Panc1 (cell line): ENCODE measurements around the gene CYBRD1. TPM values are rescaled to one million over a fixed set of nuclear protein-coding genes. Genes with fewer than 3 reads are reported as not detected.
A peak's percentile ranks its signal among the peaks of the same experiment; 100 is the strongest.

ENCODE experiments used
- ATAC-seq: fragments of 200-7000 bp; cut with Tn5 transposase; 2 replicates; pipeline ENCODE4 v1.9.1; 2020; ENCODE audit warnings: mild to moderate bottlenecking, moderate library complexity
- BruUV-seq: library from RNA; stranded (reverse); fragments of 400-500 nt; replicated peaks from 2 replicates; lab custom pipeline; 2021; lab: Mats Ljungman, UMichigan
- CTCF ChIA-PET: fragments of 300-600 bp; sonication (Branson Sonifier 250); formaldehyde crosslinking; loops from one replicate; lab custom pipeline; 2022; ENCODE audit warnings: antibody characterized with exemption; lab: Charles Lee
- POLR2A ChIA-PET: fragments of 300-600 bp; sonication (Branson Sonifier 250); formaldehyde crosslinking; loops from one replicate; lab custom pipeline; 2022; ENCODE audit warnings: antibody characterized with exemption; lab: Charles Lee
- DNase-seq: peaks from one replicate; pipeline ENCODE4 v3.0.0-alpha.2; 2010; ENCODE audit warnings: low read depth, low spot score
- H3K27ac ChIP-seq: 2 replicates; pipeline ENCODE4 v1.5.1; 2011; ENCODE audit warnings: mild to moderate bottlenecking, low read length, inconsistent platforms
- H3K27me3 ChIP-seq: fragments of 200-500 bp; sonication (Bioruptor generic); 2 replicates; pipeline ENCODE4 v1.6.0; 2014; ENCODE audit warnings: low read length, inconsistent platforms; ENCODE audit not compliant: control insufficient read depth, insufficient read depth
- H3K36me3 ChIP-seq: fragments of 200-500 bp; sonication (Bioruptor generic); 2 replicates; pipeline ENCODE4 v1.5.1; 2014; ENCODE audit warnings: inconsistent platforms, mild to moderate bottlenecking, low read length, moderate library complexity; ENCODE audit not compliant: control insufficient read depth, insufficient read depth
- H3K4me1 ChIP-seq: 2 replicates; pipeline ENCODE4 v1.5.1; 2011; ENCODE audit warnings: inconsistent platforms, mild to moderate bottlenecking, low read length, moderate library complexity; ENCODE audit not compliant: control insufficient read depth, insufficient read depth
- H3K4me3 ChIP-seq, 2 experiments: 2 replicates each; pipeline ENCODE4 v1.5.1; 2011 to 2012; ENCODE audit warnings: low read depth in 2 of 2, low read length in 2 of 2, mild to moderate bottlenecking in 2 of 2, inconsistent platforms in 1 of 2, moderate library complexity in 1 of 2
- H3K9me3 ChIP-seq: fragments of 200-500 bp; sonication (Bioruptor generic); 2 replicates; pipeline ENCODE4 v1.5.1; 2014; ENCODE audit warnings: low read depth, mild to moderate bottlenecking, inconsistent platforms, low read length, moderate library complexity; ENCODE audit not compliant: control insufficient read depth, insufficient read depth
- POLR2AphosphoS5 ChIP-seq: IDR thresholded peaks from 2 replicates; pipeline ENCODE4 v1.6.1; 2012; ENCODE audit warnings: mild to moderate bottlenecking, low read depth, low read length, moderate library complexity
- REST ChIP-seq, 2 experiments: IDR thresholded peaks; 2 replicates each; pipeline ENCODE4 v1.6.1; 2011 to 2012; ENCODE audit warnings: low read depth in 2 of 2, control low read depth in 1 of 2, low read length in 1 of 2, mild to moderate bottlenecking in 1 of 2, moderate library complexity in 1 of 2; ENCODE audit not compliant: insufficient read depth in 1 of 2
- SIN3A ChIP-seq: IDR thresholded peaks from 2 replicates; pipeline ENCODE4 v1.6.1; 2012; ENCODE audit warnings: low read depth, mild to moderate bottlenecking, low read length, moderate library complexity, borderline replicate concordance; ENCODE audit not compliant: insufficient read depth
- TCF7L2 ChIP-seq: IDR thresholded peaks from 2 replicates; pipeline ENCODE4 v1.6.1; 2011; ENCODE audit warnings: mild to moderate bottlenecking, low read depth, low read length, inconsistent platforms
- in situ Hi-C: cut with HindIII; loops from 2 replicates; pipeline ENCODE4 v1.10.0; 2016; ENCODE audit warnings: low sequenced_read_pairs, low pct_unique_long_range_greater_than_20kb
- intact Hi-C: fragments of 100-400 bp; cut with micrococcal nuclease; formaldehyde crosslinking; loops from one replicate; pipeline ENCODE4 v1.10.0; 2022; ENCODE audit not compliant: unreplicated experiment
- total RNA-seq: library from RNA; stranded (reverse); gene quantifications from one replicate; pipeline ENCODE4 v1.2.1, GENCODE V29; 2021; ENCODE audit not compliant: unreplicated experiment
- TF ChIP-seq, protein P1 (sequence below): fragments of 450-650 bp; IDR thresholded peaks from 2 replicates; pipeline ENCODE4 v1.5.1; 2017; ENCODE audit warnings: mild to moderate bottlenecking

Gene CYBRD1
- total RNA-seq, 1 experiment from 2014 or later, result 2.5 TPM

DNA sequence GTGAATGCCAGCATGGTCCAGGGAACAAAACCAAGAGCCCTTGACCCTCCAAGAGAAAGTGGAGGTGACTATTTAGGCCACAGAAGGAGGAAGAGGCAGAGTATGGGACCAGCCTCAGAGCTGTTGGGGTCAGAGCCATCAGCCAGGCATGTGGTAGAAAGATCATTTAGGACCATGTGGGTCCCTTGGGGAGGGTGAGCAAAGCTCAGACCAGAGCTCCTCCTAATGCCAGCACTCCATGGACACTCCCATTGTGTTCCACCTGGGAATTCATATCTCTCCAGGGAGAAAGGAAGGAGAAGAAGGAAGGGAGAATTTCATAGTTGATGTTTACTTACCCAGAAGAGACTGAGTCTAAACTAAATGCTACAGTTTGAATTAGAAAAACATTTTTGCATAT lies 73.2 kb downstream of the CYBRD1 start:
- DNase-seq (no peak), ATAC-seq (no peak)
- in situ Hi-C loops, result no loop called here
- H3K27ac ChIP-seq, result no peak overlapping the region
- ChIA-PET POLR2A (no interaction called here), CTCF (no interaction called here)
- no peak overlapping the region for H3K4me3 ChIP-seq
- H3K27me3 ChIP-seq, result 0 out of 2 replicates have a peak, but pooled peaks cover 3% of the 10 kb centered on the region
- intact Hi-C loops, result loop anchor here (5.0 kb wide), 1 partner anchor 512 kb away; no protein-coding TSS in a partner anchor
- no peaks in the 10 kb centered on the region for H3K9me3 ChIP-seq
- H3K4me1 ChIP-seq, result no peaks in the 10 kb centered on the region
- TF ChIP-seq POLR2AphosphoS5 (no peak), REST (IDR thresholded peaks at IDR 0.05; ENCODE audit: insufficient read depth in 1 of 2, low read depth in 2 of 2, low read length in 1 of 2) (no peak), TCF7L2 (no peak), SIN3A (no peak)
- TF ChIP-seq, protein P1, sequence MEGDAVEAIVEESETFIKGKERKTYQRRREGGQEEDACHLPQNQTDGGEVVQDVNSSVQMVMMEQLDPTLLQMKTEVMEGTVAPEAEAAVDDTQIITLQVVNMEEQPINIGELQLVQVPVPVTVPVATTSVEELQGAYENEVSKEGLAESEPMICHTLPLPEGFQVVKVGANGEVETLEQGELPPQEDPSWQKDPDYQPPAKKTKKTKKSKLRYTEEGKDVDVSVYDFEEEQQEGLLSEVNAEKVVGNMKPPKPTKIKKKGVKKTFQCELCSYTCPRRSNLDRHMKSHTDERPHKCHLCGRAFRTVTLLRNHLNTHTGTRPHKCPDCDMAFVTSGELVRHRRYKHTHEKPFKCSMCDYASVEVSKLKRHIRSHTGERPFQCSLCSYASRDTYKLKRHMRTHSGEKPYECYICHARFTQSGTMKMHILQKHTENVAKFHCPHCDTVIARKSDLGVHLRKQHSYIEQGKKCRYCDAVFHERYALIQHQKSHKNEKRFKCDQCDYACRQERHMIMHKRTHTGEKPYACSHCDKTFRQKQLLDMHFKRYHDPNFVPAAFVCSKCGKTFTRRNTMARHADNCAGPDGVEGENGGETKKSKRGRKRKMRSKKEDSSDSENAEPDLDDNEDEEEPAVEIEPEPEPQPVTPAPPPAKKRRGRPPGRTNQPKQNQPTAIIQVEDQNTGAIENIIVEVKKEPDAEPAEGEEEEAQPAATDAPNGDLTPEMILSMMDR, result no peak
- no TSS peak for BruUV-seq
- H3K36me3 ChIP-seq, result no peaks in the 10 kb centered on the region

DNA sequence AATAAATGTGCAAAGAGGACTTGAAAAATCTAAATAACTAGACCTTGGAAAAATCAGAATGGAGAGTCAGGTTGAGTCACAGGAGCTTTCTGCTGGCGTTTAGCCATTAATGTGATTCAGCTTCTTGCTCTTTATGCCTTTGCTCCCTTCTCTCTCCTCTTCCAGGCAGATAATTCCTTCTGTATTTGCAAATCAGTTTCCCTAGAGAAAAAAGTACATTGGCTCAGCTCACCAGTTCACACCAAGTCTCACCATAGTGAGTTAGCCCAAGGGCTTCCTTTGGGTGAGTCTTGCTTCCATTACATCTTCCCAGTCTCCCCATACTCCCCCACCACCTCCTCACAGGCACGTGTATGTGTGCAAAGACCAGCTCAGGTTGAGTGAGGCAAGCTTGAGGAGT lies 73.6 kb downstream of the CYBRD1 start:
- peak; percentile 25 for DNase-seq
- Histone ChIP-seq H3K9me3 (no peaks in the 10 kb centered on the region), H3K36me3 (no peaks in the 10 kb centered on the region), H3K27me3 (0 out of 2 replicates have a peak, but pooled peaks cover 3% of the 10 kb centered on the region), H3K27ac (no peak overlapping the region), H3K4me1 (no peaks in the 10 kb centered on the region), H3K4me3 (no peak overlapping the region)
- intact Hi-C loops, result loop anchor here (5.0 kb wide), 1 partner anchor 511 kb away; no protein-coding TSS in a partner anchor
- TF ChIP-seq SIN3A (no peak), POLR2AphosphoS5 (no peak), REST (IDR thresholded peaks at IDR 0.05; ENCODE audit: insufficient read depth in 1 of 2, low read depth in 2 of 2, low read length in 1 of 2) (no peak), TCF7L2 (no peak)
- TF ChIP-seq, protein P1, result no peak
- ChIA-PET POLR2A (no interaction called here), CTCF (no interaction called here)
- ATAC-seq, result no peak; the same call in 1 of the 2 replicates
- in situ Hi-C loops, result no loop called here
- BruUV-seq, result no TSS peak
